C4-2B (cell line): Measurements from ENCODE around the gene POLR1B.

Source experiments
- ZFX ChIP-seq: fragments of 450-650 bp; IDR thresholded peaks from 2 replicates; pipeline ENCODE4 v1.6.1; 2017
- TF ChIP-seq, protein P1 (sequence below): fragments of 450-650 bp; conservative IDR thresholded peaks from 2 replicates; pipeline ENCODE4 v1.5.1; 2017; ENCODE audit warnings: mild to moderate bottlenecking

DNA sequence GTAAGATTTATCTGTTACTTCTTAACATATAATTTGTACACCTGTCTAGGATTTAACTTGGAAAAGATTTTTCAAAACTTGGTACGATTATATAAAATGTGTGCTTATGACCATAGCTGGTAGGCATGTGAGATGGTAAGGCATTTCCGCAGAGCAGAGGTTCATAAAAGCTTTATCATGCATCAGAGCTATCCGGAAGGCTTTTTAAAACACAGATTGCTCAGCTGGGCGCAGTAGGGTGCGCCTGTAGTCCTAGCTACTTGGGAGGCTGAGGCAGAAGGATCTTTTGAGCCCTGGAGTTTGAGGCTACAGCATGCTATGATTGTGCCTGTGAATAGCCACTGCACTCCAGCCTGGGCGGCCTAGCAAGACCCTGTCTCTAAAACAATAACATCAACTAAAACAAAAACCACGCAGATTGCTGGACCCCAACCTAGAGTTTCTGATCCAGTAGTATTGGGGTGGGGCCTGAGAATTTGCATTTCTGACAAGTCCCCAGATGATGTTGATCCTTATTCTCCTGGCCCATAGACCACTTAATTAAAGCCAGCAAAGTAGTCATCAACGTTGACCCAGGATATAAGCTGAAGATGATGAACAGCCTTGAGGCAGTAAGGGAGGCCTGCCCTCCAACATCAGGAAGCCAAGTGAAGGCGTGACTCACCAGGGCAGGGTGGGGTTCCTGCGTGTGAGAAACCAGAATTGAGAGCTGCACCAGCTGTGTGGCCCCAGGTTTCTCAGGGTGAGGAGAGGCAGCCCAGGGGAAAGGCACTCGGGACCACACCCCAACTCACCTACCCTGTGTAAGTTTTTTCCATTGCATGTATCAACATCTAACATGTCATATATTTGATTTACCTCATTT, 81.9 kb downstream of the POLR1B start:
- TF ChIP-seq, protein P1, sequence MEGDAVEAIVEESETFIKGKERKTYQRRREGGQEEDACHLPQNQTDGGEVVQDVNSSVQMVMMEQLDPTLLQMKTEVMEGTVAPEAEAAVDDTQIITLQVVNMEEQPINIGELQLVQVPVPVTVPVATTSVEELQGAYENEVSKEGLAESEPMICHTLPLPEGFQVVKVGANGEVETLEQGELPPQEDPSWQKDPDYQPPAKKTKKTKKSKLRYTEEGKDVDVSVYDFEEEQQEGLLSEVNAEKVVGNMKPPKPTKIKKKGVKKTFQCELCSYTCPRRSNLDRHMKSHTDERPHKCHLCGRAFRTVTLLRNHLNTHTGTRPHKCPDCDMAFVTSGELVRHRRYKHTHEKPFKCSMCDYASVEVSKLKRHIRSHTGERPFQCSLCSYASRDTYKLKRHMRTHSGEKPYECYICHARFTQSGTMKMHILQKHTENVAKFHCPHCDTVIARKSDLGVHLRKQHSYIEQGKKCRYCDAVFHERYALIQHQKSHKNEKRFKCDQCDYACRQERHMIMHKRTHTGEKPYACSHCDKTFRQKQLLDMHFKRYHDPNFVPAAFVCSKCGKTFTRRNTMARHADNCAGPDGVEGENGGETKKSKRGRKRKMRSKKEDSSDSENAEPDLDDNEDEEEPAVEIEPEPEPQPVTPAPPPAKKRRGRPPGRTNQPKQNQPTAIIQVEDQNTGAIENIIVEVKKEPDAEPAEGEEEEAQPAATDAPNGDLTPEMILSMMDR: no peak
- no peak for TF ChIP-seq ZFX
